Stimulated activated CD8-positive, alpha-beta memory T cell treated with anti-CD3 and anti-CD28 coated beads, Interleukin-12 subunit alpha, Interleukin-12 subunit beta, amount 100 ng/mL, for 1 hour (primary cell): ENCODE data around the gene ECEL1.

ENCODE experiments used
- DNase-seq: peaks from one replicate; pipeline ENCODE4 v3.0.0-alpha.2; 2020; ENCODE audit warnings: low read depth

ECEL1 gene

DNA sequence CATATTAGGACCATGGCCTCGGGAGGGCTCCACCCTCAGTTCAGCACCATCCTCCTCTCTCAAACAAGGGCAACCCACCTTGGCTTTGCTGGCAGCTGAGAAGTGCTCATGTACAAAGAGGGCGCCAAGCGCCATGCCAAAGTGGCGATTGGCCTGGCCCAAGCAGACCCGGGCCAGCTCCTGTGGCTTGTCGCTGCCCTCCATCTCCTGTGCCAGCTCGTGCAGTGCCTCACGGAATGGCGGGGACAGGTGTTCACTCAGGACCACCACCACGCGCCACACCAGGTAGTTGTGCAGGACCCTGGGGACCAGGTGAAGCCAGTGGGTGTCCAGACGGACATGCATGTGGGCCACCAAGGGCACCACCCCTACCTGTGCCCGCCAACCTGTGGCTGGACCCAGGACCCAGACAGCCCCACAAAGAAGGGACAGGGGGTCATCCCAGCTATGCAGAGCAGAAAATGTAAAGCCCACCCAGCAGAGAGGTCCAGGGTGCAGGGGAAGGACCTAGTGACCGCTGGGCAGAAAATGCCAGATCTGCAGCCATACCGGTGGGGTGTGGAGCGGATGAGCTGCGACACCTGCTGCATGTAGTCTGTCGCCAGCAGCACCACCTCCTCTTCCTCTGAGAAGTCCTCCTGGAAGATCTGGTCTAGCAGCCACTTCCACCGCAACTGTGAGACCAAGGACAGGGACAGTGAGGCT, 3.6 kb downstream of the ECEL1 start:
- DNase-seq: no peak

DNA sequence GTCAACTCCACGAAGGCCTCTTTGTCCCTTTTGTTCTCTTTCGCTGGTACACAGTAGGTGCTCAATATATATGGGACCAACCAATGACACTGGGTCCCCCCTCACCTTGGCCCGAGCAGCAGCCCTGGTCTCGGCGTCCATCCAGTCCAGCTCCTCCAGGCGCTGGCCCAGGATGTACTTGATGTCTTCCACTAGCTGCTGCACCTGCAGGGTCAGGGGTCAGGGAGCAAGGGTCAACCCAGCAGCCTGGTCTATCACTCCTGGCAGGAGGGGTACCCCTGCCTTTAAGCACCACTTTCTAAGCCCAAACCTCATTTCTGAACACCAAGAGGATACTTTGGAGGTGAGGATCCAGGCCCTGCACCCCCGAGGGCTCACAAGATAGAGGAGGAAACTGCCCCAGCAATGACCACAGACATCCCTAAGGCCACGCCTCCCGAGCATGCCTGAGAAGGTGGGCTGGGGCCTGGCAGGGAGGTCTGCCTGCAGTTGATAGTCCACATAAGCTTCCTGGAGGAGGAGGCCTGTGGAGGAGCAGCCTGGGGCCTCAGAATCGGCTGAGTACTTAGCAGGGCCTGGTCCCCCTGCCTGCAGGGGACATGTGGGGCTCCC, 4.2 kb downstream of the ECEL1 start:
- no peak for DNase-seq

DNA sequence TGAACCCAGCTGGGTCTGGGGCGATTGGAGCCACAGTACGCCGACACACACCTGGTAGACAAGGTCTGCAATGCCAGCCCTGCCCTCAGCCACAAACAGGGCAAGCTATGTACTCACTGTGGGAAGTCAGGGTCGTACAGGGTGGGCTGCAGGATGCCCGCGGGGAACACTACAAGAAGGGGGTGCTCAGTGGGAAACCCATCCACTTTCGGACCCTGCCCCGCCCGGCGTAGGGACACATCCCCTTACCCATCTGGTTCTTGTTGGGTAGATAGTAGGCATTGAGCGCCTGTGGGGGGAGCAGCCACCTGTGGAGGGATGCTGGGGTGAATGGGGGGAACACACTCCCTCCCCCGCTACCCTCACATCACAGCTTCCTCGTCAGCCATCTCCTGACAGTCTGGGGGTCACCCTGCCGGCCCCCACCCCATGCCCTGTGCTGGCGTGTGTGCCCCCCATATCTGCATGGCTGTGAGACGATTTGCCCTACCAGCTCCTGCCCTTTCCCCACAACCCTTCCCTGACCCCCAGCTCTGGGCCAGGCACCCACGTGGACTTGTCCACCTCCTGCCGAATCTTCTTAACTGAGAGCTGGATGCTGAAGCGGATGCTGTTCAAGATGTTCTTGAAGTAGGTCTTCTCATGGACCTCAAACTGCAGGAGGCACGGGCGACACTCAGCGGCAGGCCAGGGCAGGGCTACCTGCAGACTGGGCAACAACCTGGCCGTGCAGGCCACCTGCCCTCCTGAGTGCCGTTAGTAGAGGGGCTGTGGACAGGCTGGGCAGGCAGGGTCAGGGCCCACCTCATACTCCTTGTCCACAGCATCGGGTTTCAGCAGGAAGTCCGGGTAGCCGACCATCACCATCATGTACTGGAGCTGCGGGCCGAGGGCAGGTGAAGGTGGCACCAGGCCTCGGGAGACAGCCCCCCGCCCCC, 5.1 kb downstream of the ECEL1 start:
- DNase-seq: no peak

DNA sequence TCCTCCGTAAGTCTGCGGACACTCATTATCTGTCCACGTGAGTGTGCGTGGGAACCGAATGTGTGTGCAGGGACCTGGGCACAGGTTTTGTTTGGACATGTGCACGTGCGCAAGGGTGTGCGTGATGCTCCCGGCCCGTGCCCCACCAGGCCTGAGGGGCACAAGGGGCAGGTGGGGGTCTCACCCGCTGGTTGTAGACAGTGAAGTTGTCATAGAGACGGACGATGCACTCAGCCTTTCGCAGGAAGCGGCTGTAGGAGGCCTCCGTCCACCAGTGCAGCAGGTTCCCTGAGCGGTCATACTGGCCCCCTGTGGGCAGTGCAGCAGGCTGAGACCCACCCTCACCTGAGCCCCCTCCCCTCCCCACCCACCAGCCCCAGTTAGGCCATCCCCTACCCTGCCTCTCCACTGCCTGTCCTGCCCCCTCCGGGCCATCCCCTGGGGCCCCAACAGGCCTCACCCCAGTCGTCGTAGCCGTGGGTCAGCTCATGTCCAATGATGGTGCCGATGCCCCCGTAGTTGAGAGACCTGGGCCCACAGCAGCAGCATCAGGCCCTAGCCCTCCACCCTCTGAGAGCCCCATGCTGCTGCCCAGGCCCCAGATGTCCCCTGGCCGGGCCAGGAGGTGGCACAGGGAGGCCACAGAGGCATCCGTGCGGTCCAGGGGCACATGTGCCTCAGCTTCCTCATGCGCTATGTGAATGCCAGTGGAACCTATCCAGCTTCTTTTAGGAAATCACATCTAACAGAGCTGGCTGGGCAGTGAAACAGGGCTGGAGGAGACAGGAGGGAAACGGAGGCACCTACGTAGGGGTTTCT, 6.1 kb downstream of the ECEL1 start:
- no peak for DNase-seq

DNA sequence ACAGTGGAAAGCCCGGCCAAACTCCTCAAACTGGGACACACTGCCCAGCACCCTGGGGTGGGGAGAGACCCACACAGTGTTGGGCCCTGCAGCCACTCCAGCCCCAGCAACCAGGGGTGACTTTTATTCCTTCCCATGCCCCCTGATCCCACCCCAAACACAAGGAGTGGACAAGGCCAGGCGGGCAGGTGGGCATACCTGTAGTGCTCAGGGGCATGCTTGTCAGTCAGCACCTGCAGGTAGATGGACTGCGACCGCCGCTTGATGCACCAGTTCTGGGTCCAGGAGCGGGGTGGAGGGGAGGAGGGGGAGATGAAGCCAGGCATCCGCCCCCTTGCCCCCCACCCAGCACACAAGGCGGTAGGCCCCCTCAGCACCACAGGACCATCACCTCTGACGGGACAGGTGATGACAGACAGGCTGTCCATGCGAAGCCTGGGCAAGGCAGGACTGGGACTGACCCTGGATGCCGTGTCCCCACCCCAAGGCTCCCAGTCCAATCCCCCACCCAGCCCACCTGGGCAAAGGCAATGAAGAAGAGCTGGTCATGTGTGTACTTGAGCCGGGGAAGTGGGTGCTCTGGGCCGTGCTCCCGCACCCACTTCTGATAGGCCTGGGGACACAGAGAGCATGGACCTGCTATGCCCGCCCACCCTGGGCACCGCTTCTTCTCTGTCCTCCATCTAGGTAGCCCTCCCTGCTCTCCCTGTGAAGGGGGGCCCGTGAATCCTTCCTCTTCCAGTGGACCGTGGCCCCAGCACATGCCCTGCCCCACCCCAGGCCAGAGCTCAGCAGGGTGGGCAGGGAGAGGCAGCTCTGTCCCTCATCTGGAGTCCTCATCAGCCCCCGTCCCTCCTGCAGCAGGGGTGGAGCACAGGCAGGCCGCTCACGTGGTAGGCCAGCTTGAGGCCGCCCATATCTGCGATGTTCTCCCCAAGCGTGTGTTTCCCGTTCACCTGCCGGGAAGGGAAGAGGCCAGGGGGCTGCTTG, 7.1 kb downstream of the ECEL1 start:
- no peak for DNase-seq

DNA sequence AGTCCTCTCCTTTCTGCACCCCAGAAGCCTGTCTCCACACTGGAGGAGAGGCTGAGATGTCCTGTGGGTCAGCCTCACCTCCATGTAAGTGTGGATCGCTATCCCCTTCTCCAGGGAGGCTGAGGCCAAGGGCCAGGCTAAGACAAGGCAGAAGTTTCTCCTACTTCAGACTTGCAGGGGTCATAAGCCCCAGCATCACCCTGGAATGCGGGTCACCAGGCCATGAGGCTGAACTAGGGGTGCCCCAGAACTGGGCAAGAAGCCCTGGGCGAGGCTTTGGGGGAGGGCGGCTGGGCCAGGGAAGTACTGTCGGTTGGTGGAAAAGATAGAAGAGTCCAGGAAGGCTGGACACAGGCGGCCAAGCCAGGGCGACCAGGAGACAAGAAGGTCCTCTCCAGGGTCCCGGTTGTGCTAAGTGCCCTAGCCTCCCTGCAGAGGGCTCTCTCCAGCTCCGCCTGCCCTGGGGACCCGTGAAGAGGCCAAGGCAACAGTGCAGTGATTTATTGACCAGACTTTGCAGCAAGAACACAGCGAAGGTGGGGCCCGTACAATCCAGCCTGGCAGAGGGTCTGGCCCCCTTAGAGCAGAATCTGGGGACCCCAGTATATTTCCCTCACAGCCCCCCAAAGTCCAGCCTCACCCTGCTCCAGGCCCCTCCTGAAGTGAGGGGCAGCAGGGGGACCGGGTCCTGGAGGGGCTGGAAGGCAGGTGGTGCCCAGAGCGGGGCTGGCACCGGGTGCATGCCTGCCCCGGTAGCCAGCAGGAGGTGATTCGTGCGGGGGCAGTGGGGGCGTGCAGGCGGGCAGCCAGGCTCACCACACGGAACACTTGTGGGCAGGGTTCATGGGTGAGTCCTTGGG, 8.1 kb downstream of the ECEL1 start:
- DNase-seq: no peak

DNA sequence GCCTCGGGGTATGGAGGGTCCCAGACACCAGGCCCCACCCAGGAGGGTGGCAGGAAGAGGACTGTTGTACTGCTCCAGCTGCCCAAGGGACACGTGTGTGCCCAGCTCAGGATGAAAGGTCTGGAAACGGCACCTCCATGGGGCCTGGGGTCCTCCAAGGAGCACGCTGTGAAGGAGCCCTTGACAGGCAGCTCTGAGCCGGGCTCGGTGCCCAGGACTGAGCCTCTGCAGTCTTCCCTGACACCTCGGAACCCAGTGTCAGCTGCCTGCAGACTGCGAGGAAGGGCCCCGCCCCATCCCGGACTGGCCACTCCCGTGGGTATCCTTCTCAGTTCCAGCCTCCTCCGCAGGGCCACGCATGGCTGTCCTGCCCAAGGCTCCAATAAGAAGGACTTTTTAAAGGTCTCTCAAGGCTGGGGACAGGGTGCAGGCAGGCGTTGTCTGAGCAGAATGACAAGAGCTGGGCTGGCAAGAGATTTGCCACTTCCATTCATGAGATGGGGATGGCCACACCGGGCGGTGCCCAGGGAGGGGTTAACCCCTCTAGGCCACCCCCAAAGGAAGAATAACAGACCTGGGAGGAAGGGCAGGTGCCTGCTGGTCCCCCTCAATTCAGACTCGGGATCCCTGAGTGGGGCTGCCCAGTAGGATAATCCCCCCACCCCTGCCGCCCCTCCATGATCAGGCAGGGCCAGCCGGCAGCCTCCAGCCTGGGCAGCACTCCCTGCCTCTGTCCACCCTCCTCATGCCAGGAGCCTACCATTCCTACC, 8.9 kb downstream of the ECEL1 start:
- no peak for DNase-seq

DNA sequence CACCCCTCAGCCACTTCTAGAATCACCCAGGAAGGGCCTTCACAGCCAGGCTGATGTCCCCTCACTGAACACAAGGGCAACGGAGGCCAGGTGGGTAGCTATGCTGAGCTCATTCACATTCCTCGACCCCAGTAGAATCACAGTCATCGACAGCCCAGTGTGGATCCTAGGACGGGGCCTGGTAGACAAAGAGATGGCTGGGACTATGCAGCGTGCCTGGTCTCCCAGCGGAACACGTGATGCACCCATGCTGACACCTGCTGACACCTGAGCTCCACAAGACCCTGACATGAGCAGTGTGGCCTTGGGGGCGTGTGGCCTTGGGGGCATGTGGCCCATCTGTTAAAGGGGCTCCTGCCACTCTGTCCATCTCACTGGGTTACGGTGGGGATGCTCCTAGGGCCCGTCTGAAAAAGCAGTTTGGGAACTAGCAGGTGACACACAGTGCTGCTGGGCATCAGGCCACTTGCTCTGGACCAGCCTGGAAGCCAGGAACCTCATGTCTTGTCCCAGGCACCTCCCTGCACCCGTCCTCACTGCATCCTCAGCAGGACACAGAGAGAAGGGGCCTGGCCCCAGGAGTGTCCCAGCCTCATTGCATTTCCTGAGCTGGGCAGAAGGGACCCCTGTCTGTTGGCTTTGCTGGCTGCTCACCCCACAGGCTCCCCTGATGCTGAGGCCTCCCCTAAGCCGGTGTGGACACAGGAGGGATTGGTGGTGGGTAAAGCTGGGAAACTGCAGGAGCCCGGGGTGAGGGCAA, 9.7 kb downstream of the ECEL1 start:
- DNase-seq: no peak

DNA sequence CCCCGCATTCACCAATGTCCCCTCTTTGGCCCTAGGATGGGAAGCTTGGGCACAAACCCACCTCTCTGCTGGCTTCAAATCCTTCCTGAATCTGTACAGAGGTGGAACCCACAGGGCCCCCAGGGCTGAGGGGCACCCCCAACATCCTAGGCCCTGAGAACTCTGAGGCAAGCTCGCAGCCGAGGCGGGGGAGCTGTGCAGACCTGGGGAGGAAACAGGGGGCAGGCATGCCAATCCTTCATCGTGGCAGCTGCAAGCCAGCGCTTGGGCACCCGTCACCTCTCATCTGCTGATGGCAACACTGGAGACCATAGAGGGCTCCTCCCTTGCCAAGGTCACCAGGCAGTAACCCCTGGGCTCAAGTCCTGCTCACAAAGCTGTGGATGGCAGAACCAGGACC, 10.8 kb downstream of the ECEL1 start:
- DNase-seq: no peak

DNA sequence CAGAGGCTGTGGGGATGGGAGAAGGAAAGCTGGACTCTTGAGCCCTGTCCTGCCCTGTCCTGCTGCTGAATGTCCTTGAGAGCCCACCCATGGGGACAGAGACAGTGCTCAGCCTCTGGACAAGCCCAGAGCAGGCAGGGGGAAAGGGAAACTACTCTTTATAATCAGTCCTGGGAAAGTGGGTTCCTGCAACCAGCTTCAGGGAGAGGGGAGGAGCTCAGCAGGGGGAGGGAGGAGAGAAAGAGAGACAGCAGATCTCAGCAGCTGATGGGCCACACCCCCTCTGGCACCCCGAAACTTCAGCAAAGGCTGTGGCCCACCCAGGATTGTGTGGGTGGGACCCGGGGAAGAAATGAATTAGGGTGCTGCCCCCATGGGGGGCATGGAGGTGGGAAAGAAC, 11.6 kb downstream of the ECEL1 start:
- no peak for DNase-seq

DNA sequence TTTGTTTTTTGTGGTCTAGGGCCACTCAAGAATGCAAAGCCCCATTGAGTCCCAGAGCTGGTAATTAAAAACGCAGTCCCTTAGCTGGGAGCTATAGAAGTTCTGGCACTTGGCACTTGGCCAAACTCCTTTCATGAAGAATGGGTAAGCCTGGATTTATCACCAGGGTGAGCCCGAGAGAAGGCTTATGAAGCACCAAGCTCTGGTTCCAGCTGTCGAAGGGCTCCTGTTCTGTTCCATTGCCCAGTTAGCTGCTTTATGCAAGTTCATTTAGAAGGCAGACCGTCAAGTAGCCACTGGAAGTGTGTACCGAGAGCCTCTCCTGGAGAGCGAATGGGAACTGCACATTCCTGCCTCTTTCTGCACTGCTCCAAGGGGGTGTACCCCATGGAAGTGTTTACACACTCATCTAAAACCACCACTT, 14.2 kb downstream of the ECEL1 start:
- no peak for DNase-seq

DNA sequence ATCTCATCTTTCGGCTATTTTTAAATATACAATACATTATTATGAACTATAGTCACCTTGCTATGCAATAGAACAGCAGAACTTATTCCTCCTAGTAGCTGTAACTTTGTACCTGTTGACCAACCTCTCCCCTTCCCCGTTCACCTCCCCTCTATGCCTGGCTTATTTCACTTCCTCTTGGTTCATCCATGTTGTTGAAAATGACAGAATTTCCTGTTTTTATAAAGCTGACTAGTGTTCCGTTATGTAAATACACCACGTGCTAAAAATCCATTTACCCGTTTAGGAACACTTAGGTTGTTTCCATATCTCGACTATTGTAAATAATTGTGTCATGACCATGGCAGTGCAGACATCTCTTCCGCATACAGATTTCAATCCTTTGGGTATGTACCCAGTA, 21.4 kb downstream of the ECEL1 start:
- no peak for DNase-seq

DNA sequence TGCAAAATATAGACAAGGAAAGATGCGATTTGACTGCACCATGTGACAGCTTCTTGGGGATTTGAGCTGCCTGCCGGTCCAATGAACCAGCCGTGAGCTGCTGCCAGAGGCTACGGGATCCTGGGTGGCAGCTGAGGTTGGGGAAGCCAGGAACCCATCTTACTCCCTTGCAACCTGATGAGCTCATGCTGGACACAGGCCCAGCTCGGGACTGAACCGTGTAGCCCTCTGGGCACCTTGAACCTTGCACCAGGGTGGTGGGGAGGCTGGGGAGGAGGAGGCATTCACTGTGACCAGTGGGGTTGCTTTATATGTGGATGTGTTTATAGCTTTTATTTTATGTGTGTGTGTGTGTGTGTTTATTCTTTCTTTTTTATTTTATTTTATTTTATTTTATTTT, 22.6 kb downstream of the ECEL1 start:
- DNase-seq: no peak

DNA sequence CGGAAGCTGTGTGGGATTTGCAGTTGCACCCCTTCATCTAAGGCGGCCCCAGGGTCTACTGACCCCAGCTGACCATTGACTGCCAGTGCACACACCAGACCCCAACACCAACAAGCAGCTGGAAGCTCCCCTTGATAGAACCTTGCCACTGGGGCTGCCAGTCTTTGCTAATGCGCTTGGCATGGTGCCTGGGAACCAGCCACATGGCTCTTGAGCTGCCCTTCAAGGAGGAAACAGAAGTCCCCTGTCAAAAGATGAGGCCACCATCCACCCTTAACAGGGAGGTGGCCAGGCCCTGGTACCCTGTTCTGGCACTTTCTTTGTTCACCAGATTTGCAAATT, 23.1 kb downstream of the ECEL1 start:
- no peak for DNase-seq

DNA sequence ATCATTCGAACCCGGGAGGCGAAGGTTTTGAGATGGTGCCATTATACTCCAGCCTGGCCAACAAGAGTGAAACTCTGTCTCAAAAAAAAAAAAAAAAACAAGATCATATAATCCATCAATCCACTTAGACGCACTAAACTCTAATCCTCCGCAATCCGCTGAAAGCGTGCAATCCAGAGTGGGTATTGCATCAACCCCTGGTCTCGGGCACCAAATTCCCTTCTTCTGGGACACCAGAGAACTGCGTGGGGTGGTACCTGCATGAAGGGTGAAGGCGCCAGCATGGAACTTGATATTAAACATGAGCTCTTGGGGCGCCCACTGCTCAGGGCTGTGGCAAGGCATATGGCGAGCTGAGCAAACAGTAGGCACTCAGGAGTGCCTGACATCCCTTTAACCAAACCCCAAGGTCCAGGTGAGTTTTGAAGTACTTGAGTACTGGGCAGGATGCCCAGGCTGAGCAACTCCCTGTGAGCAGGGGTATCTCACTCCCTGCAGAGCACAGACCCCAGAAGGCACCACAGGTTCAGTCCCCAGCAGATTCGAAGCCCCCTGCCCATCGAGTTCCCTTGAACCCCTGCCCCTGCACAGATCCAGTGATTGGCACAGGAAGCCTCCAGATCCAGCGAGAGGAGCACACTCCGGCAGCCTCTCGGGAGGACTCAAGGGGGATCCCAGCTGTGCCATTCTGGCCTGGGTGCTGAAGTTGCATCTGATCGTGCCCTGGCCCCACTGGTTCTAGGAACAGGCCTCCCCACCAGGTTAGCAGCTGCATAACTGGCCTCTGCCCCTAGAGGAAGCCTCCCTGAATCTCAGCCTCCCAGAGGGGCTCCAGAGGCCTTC, 23.7 kb downstream of the ECEL1 start:
- DNase-seq: no peak

DNA sequence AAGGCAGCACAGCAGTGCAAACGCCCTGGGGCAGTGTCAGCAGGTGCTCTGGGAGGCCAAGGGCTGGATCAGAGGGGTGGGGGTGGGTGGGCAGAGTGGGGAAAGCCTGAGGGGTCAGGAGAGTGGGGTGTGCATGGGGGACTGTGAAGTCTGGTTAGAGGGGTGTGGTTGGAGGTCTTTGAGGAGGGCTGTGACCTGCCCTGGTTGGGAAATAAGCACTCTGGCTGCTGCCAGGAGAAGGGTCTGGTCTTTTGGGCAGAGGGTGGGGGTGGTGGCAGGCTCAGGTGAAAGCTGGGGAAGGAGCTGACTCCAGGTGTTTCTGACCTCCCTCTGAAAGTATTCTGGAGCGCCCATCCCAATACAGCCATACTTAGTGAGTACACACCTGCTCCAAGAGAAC, 27.5 kb downstream of the ECEL1 start:
- DNase-seq: no peak

DNA sequence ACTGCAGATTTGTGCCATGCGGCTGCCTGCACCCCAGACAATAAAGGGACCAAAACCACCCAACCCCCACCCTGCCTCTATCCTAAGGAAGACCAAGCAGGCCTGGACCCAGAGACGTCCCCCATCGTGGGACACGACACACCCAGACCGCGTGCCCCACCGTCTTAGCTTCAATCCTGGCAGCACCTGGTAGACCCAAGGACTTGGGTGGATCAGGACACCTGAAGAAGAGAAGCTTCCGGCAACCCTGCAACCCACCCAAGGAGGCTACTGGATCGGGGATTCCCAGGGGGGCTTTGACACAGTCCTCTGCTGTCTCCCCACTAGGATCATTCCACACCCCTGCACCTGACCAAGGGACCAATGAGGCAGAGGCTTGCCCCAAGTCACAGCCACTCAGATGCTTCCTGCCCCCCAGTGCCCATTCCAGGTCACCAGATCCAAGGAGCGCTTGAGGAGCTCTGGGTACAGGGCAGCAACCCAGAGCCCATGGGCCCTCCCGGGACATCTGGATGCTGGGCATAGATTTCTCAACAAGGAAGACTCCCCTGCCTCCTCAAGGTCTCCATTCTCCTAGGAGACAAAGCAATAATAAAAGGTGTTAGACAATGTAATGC, 28.1 kb downstream of the ECEL1 start:
- DNase-seq: no peak
